Measurements from ENCODE around the gene CADPS.

The CADPS gene

GRCh38 chr3:62768896-62769295 is 106.3 kb downstream of the CADPS start:
- no peak for TF ChIP-seq ZNF274 (IDR thresholded peaks at IDR 0.05; ENCODE audit: low read depth, low read length)
- no peak overlapping the region for H3K4me3 ChIP-seq (ENCODE audit: low read length)

DNA sequence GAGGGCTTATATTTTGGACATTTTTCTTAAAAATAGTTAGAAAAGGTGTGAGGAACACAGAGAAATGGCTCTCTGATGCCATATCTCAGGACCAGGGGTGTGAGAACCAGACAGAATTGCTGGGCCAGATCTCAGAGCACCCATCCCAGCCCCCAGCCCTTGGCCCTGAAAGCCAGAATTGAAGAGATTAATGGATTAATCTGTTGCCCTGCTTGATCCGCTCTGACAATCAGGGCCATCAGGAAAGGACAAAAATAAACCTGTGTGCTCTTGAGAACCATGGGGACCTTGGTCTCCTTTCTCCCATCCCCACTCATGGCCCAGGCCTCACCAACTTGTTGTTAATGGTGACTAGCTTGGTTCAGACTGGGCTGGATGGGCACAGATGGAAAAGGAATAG is 113.5 kb downstream of the CADPS start:
- no peak for TF ChIP-seq ZNF274 (IDR thresholded peaks at IDR 0.05; ENCODE audit: low read depth, low read length)
- no peak overlapping the region for H3K4me3 ChIP-seq (ENCODE audit: low read length)

DNA sequence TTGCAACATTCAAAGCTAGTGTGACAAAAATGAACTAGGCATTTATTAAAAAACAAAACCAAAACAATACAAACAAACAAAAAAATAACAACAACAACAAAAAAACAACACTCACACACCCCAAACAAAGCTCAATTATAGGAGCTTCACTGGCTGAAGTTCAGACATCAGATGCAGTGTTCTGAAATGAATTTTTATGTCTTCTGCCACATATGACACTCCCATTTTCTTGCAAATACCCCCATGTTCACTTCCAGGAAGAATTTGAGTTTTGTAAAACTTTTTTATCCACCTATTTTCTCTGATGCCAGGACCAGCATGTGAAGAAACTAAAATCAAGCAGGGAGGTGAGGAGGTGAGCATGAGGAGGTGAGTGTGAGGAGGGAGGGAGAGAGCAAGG is 113.9 kb downstream of the CADPS start:
- TF ChIP-seq ZNF274 (IDR thresholded peaks at IDR 0.05; ENCODE audit: low read depth, low read length), result no peak
- no peak overlapping the region for H3K4me3 ChIP-seq (ENCODE audit: low read length)

DNA sequence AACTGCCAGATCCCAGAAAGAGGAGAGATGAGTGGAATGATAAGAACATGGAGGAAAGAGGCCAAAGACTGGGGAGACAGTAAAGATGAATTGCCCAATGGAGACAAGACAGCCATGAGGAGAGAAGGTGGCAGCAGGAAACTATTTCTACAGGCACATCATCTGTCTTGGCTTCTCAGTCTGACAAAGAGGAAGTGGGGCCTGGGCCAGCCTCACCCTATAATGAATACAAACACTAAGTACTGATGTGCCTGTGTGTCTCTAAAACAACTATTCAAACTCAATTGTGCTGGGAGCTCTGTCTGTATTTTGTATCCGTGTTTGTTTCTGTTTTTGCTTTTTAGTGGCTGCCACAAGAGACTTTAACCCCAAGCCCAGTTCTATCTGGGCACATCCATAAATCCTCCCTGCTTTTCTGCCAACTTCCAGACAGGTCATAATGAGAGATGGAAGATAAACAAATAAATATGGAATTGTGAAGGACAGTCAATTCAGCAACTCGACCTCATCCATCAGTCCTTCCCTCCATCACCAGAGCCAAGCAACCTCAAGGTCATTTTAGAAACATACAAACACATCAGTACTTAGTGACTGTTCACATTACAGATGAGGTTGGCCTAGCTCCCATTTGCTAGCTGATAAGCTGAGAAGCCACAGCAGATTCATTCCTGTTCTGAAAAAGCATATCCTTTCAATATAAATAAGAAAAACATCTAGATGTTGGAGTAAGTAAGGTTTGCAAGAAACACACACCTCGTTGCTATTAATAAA is 116.7 kb downstream of the CADPS start:
- H3K4me3 ChIP-seq (ENCODE audit: low read length), result no peak overlapping the region
- TF ChIP-seq ZNF274 (IDR thresholded peaks at IDR 0.05; ENCODE audit: low read depth, low read length), result no peak

DNA sequence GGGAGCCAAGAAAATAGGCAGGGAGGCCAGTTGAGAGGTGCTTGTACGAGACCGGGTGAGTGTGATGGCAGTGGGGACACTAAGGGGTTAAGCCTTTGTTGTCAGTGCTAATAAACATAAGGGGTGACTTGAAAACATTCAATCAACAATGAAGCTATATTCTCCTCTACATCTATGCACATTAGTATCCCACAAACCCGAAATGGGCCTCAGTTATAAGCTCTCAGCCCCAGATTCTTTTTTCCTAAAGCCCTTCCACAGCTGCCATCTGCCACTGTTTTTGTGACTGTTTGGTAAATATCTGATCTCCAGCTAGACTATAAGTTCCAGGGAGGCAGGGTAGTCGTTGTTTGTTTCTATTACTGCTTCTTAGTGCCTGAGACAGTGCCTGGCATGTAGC is 118.2 kb downstream of the CADPS start:
- no peak overlapping the region for H3K4me3 ChIP-seq (ENCODE audit: low read length)
- no peak for TF ChIP-seq ZNF274 (IDR thresholded peaks at IDR 0.05; ENCODE audit: low read depth, low read length)

- no peak overlapping the region for H3K4me3 ChIP-seq (ENCODE audit: low read length)
- no peak for TF ChIP-seq ZNF274 (IDR thresholded peaks at IDR 0.05; ENCODE audit: low read depth, low read length)
These were observed 119.9 kb downstream of the CADPS start for GRCh38 chr3:62755285-62755684.

GRCh38 chr3:62749657-62750056 is 125.6 kb downstream of the CADPS start:
- TF ChIP-seq ZNF274 (IDR thresholded peaks at IDR 0.05; ENCODE audit: low read depth, low read length), result no peak
- no peak overlapping the region for H3K4me3 ChIP-seq (ENCODE audit: low read length)

DNA sequence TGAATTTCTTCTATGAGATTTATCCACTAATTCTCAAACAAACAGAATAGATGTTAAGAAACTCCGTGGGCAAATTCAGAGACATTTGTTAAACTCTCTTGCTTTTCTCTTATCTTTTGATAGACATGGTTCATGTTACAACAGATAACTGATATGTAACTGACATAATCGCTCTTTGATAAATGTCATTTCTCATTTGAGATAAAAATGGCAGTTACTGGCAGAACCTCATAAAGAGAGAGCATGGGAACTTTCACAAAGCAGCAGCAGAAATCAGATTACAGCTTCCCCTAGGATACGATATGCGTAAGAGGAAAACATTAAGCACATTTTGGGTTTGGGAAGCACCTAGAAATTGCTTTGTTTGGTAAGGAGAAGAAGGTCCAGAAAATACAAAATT is 126.1 kb downstream of the CADPS start:
- H3K4me3 ChIP-seq (ENCODE audit: low read length), result no peak overlapping the region
- no peak for TF ChIP-seq ZNF274 (IDR thresholded peaks at IDR 0.05; ENCODE audit: low read depth, low read length)

DNA sequence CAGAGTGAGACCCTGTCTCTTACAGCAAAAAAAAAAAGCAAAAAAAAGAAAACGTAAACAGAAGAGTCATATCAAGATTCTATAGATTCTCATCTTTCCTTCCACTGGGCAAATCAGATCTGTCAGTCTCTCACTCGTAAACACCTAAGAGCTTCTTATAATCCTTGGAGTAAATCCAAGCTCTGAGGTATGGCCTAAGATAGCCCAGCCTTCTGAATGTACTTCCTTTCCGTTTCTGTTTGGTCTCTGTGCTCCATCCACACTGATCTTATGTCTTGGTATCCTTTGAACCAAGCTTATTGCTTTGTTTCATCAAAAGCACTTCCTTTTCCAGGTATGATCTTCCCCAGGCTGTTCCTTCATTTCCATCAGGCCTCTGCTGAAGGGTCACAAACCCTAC is 137.8 kb downstream of the CADPS start:
- TF ChIP-seq ZNF274 (IDR thresholded peaks at IDR 0.05; ENCODE audit: low read depth, low read length), result no peak
- no peak overlapping the region for H3K4me3 ChIP-seq (ENCODE audit: low read length)

- TF ChIP-seq ZNF274 (IDR thresholded peaks at IDR 0.05; ENCODE audit: low read depth, low read length), result no peak
- no peak overlapping the region for H3K4me3 ChIP-seq (ENCODE audit: low read length)
These were observed 139.7 kb downstream of the CADPS start for GRCh38 chr3:62735510-62735909.

DNA sequence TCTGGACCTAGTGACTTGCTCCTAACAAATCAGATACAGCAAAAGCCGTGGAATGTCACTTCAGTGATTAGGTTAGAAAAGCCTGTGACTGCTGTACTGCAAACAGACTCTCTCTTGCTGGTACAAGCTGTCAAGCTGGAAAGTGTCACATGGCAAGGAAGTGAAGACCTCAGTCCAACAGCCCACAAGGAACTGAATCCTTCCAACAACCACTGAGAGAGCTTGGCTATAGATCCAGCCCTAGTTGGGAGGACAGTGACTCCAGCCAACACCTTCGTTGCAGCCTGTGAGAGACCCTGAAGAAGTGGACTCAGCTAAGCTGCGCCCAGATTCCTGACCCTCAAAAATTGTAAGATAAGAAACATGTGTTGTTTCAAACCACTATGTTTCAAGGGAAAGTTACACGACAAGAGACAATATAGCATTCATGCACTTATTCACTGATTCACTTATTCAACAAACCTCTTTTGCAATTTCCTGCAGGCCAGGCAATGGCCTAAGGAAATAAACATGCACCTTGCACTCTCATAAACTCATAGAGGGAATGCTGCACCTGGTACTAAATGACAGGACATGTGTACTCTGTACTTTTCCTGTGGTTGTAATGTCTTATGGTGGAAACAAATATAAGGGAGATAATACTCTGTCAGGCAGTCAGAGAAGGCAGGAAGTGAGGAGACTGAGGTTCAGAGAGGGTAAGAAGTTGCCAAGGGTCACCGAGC is 142.9 kb downstream of the CADPS start:
- TF ChIP-seq ZNF274 (IDR thresholded peaks at IDR 0.05; ENCODE audit: low read depth, low read length), result no peak
- no peak overlapping the region for H3K4me3 ChIP-seq (ENCODE audit: low read length)

DNA sequence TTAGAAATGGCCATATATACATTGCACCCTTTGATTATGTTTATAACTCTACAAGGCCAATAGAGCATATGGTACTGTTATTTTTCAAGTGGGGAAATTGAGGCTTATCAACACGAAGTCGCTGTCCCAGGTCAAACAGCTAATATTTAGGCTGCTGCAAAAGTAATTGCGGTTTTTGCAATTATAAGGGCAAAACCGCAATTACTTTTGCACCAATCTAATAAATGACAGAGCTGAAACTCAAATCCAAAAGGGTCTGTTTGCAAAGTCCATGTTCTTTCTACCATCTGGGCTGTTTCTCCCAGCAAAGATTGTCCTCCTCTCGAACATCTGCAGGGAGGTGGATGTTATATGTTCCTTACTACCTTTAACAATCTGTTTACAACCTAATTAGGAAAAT is 147.2 kb downstream of the CADPS start:
- no peak overlapping the region for H3K4me3 ChIP-seq (ENCODE audit: low read length)
- TF ChIP-seq ZNF274 (IDR thresholded peaks at IDR 0.05; ENCODE audit: low read depth, low read length), result no peak

- H3K4me3 ChIP-seq (ENCODE audit: low read length), result no peak overlapping the region
- no peak for TF ChIP-seq ZNF274 (IDR thresholded peaks at IDR 0.05; ENCODE audit: low read depth, low read length)
These were observed 147.7 kb downstream of the CADPS start for GRCh38 chr3:62727536-62727935.

DNA sequence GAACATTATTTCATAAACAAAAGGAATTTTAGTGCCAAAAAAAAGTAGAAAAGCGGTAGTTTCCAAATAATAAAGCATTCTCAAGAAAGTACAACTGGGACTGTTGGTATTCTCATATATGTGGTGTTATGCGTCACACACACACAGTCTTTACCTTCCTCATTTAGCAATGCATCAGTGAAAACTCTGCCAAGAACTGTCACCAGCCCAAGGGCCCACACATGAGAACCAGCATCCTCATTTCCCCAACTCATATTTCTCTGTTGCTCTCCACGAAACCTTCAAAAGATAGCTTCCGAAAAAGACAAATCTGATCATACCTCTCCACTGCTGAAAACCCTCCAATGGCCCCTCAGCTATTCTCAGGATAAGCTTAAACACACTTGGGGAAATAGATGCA is 150.7 kb downstream of the CADPS start:
- no peak overlapping the region for H3K4me3 ChIP-seq (ENCODE audit: low read length)
- TF ChIP-seq ZNF274 (IDR thresholded peaks at IDR 0.05; ENCODE audit: low read depth, low read length), result no peak

- no peak for TF ChIP-seq ZNF274 (IDR thresholded peaks at IDR 0.05; ENCODE audit: low read depth, low read length)
- no peak overlapping the region for H3K4me3 ChIP-seq (ENCODE audit: low read length)
These were observed 151.3 kb downstream of the CADPS start for GRCh38 chr3:62723914-62724217.

All from GM08714 (cell line).